ENCODE data around the gene LRP10.

DNA sequence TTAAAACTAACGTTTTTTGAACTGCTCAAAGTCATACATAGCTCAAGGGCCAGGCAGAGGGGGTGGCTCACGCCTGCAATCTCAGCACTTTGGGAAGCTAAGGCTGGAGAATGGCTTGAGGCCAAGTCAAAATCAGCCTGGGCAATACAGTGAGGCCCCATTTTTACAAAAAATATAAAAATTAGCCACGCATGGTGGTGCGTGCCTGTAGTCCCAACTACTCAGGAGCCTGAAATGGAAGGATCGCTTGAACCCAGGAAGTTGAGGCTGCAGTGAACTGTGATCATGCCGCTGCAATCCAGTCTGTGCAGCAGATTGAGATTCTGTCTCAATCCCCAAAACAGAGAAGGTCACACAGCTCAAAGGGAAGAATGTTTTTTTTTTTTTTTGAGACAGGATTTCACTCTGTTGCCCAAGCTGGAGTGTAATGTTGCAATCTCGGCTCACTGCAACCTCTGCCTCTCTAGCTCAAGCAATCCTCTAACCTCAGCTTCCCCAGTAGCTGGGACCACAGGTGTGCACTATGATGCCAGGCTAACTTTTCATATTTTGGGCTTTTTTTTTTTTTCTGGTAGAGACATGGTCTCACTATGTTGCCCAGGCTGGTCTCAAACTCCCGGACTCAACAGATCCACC lies 44.5 kb downstream of the LRP10 start:
- TF ChIP-seq HDAC6 (IDR thresholded peaks at IDR 0.05; ENCODE audit: low read depth, low read length), result no peak
- TF ChIP-seq, protein P1, sequence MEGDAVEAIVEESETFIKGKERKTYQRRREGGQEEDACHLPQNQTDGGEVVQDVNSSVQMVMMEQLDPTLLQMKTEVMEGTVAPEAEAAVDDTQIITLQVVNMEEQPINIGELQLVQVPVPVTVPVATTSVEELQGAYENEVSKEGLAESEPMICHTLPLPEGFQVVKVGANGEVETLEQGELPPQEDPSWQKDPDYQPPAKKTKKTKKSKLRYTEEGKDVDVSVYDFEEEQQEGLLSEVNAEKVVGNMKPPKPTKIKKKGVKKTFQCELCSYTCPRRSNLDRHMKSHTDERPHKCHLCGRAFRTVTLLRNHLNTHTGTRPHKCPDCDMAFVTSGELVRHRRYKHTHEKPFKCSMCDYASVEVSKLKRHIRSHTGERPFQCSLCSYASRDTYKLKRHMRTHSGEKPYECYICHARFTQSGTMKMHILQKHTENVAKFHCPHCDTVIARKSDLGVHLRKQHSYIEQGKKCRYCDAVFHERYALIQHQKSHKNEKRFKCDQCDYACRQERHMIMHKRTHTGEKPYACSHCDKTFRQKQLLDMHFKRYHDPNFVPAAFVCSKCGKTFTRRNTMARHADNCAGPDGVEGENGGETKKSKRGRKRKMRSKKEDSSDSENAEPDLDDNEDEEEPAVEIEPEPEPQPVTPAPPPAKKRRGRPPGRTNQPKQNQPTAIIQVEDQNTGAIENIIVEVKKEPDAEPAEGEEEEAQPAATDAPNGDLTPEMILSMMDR (IDR thresholded peaks at IDR 0.05; ENCODE audit: control extremely low read depth in 1 of 3, insufficient read depth in 1 of 3, low read depth in 1 of 3, low read length in 3 of 3), result no peak
- TF ChIP-seq, protein P2, sequence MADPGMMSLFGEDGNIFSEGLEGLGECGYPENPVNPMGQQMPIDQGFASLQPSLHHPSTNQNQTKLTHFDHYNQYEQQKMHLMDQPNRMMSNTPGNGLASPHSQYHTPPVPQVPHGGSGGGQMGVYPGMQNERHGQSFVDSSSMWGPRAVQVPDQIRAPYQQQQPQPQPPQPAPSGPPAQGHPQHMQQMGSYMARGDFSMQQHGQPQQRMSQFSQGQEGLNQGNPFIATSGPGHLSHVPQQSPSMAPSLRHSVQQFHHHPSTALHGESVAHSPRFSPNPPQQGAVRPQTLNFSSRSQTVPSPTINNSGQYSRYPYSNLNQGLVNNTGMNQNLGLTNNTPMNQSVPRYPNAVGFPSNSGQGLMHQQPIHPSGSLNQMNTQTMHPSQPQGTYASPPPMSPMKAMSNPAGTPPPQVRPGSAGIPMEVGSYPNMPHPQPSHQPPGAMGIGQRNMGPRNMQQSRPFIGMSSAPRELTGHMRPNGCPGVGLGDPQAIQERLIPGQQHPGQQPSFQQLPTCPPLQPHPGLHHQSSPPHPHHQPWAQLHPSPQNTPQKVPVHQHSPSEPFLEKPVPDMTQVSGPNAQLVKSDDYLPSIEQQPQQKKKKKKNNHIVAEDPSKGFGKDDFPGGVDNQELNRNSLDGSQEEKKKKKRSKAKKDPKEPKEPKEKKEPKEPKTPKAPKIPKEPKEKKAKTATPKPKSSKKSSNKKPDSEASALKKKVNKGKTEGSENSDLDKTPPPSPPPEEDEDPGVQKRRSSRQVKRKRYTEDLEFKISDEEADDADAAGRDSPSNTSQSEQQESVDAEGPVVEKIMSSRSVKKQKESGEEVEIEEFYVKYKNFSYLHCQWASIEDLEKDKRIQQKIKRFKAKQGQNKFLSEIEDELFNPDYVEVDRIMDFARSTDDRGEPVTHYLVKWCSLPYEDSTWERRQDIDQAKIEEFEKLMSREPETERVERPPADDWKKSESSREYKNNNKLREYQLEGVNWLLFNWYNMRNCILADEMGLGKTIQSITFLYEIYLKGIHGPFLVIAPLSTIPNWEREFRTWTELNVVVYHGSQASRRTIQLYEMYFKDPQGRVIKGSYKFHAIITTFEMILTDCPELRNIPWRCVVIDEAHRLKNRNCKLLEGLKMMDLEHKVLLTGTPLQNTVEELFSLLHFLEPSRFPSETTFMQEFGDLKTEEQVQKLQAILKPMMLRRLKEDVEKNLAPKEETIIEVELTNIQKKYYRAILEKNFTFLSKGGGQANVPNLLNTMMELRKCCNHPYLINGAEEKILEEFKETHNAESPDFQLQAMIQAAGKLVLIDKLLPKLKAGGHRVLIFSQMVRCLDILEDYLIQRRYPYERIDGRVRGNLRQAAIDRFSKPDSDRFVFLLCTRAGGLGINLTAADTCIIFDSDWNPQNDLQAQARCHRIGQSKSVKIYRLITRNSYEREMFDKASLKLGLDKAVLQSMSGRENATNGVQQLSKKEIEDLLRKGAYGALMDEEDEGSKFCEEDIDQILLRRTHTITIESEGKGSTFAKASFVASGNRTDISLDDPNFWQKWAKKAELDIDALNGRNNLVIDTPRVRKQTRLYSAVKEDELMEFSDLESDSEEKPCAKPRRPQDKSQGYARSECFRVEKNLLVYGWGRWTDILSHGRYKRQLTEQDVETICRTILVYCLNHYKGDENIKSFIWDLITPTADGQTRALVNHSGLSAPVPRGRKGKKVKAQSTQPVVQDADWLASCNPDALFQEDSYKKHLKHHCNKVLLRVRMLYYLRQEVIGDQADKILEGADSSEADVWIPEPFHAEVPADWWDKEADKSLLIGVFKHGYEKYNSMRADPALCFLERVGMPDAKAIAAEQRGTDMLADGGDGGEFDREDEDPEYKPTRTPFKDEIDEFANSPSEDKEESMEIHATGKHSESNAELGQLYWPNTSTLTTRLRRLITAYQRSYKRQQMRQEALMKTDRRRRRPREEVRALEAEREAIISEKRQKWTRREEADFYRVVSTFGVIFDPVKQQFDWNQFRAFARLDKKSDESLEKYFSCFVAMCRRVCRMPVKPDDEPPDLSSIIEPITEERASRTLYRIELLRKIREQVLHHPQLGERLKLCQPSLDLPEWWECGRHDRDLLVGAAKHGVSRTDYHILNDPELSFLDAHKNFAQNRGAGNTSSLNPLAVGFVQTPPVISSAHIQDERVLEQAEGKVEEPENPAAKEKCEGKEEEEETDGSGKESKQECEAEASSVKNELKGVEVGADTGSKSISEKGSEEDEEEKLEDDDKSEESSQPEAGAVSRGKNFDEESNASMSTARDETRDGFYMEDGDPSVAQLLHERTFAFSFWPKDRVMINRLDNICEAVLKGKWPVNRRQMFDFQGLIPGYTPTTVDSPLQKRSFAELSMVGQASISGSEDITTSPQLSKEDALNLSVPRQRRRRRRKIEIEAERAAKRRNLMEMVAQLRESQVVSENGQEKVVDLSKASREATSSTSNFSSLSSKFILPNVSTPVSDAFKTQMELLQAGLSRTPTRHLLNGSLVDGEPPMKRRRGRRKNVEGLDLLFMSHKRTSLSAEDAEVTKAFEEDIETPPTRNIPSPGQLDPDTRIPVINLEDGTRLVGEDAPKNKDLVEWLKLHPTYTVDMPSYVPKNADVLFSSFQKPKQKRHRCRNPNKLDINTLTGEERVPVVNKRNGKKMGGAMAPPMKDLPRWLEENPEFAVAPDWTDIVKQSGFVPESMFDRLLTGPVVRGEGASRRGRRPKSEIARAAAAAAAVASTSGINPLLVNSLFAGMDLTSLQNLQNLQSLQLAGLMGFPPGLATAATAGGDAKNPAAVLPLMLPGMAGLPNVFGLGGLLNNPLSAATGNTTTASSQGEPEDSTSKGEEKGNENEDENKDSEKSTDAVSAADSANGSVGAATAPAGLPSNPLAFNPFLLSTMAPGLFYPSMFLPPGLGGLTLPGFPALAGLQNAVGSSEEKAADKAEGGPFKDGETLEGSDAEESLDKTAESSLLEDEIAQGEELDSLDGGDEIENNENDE (IDR thresholded peaks at IDR 0.05; ENCODE audit: insufficient replicate concordance, low read length), result no peak
- no peak for TF ChIP-seq ZNF274 (IDR thresholded peaks at IDR 0.05; ENCODE audit: borderline replicate concordance, extremely low read depth, low read length)
- TF ChIP-seq EZH2 (IDR thresholded peaks at IDR 0.05; ENCODE audit: low read depth, low read length, severe bottlenecking), result no peak
- TF ChIP-seq TBP (IDR thresholded peaks at IDR 0.05; ENCODE audit: low read depth, low read length), result no peak
- TF ChIP-seq TCF12 (IDR thresholded peaks at IDR 0.05; ENCODE audit: low read depth, low read length), result no peak
- TF ChIP-seq, protein P3, sequence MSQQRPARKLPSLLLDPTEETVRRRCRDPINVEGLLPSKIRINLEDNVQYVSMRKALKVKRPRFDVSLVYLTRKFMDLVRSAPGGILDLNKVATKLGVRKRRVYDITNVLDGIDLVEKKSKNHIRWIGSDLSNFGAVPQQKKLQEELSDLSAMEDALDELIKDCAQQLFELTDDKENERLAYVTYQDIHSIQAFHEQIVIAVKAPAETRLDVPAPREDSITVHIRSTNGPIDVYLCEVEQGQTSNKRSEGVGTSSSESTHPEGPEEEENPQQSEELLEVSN (IDR thresholded peaks at IDR 0.05), result no peak
- peak; percentile 33; the same call in 1 of the 2 replicates for TF ChIP-seq POLR2AphosphoS5 (IDR thresholded peaks at IDR 0.05; ENCODE audit: low read depth, low read length)
- no peak for TF ChIP-seq CEBPB (IDR thresholded peaks at IDR 0.05; ENCODE audit: low read depth, low read length)
